Astrocyte of the cerebellum (primary cell): ENCODE measurements around the gene RGCC.

Experiments
- DNase-seq: peaks from one replicate; pipeline ENCODE4 v3.0.0-alpha.2; 2011; ENCODE audit warnings: low read depth
- H3K4me3 ChIP-seq: 2 replicates; pipeline ENCODE4 v1.5.1; 2011; ENCODE audit warnings: mild to moderate bottlenecking, low read depth, low read length, moderate library complexity
- in situ Hi-C: cut with HindIII; loops from 2 replicates; pipeline ENCODE4 v1.10.0; 2017; ENCODE audit warnings: low sequenced_read_pairs
- TF ChIP-seq, protein P1 (sequence below): IDR thresholded peaks from 2 replicates; pipeline ENCODE4 v1.5.1; 2012; ENCODE audit warnings: low read length, low read depth, moderate library complexity, mild to moderate bottlenecking; ENCODE audit errors: missing control alignments

The RGCC gene

DNA sequence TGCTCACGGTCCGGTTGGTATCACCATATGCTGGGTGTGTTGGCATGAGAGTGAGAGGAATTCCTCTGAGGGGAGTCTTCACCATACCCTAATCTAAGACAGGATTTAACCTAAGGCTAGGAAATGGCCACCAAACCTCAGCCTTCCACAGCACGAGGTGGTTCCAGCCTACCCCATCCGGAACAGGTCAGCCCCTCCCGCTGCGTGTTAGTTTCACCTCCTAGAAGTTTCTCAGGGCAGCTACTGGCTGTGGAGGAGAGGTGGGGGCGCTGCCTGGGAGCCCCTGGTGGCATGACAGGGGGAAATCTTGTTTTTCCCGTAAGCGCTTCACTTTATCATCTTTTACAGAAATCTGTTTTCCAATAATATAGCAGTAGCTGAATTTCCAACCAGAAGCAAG, 55.1 kb downstream of the RGCC start:
- in situ Hi-C loops, result no loop called here
- TF ChIP-seq, protein P1, sequence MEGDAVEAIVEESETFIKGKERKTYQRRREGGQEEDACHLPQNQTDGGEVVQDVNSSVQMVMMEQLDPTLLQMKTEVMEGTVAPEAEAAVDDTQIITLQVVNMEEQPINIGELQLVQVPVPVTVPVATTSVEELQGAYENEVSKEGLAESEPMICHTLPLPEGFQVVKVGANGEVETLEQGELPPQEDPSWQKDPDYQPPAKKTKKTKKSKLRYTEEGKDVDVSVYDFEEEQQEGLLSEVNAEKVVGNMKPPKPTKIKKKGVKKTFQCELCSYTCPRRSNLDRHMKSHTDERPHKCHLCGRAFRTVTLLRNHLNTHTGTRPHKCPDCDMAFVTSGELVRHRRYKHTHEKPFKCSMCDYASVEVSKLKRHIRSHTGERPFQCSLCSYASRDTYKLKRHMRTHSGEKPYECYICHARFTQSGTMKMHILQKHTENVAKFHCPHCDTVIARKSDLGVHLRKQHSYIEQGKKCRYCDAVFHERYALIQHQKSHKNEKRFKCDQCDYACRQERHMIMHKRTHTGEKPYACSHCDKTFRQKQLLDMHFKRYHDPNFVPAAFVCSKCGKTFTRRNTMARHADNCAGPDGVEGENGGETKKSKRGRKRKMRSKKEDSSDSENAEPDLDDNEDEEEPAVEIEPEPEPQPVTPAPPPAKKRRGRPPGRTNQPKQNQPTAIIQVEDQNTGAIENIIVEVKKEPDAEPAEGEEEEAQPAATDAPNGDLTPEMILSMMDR, result no peak
- DNase-seq, result no peak
- no peak overlapping the region for H3K4me3 ChIP-seq

DNA sequence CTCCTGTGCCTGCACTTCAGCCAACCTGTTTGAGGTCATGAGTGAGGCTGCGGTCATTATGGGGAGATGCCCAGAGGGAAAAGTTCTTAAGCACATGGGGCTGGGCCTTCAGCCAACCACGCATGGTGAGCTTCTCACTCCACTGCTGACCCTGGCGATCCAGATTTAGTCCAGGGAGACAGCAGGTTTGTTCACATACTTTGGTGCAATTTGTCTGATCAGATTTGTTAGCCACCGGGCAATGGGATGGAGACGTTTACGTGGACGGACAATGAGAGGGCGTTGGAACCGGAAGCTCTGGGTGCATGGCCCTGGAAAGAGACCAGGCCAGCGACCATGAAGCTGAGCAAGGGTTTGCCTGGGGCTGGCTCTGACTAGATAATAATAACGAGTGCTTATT, 56.2 kb downstream of the RGCC start:
- no peak for DNase-seq
- in situ Hi-C loops, result no loop called here
- H3K4me3 ChIP-seq, result no peak overlapping the region
- TF ChIP-seq, protein P1, result no peak

DNA sequence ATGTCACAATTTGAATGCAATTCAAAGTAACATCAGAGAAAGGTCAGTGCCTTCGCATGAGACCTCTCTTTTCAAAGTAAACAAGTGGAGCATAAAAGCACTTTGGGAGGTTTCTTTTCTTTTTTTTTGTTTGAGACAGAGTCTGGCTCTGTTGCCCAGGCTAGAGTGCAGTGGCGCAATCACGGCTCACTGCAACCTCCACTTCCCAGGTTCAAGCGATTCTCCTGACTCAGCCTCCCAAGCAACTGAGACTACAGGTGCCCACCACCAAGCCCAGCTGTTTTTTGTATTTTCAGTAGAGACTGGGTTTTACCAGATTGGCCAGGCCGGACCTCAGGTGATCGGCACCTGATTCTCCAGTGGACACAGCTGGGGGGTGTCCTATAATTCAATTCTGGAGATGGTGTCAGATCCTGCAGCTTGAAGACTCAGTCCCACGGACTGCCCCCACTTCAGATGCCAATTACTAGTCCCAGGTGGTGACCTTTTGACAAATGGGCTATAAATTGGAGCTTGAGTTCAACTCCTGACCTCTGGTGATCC, 57.6 kb downstream of the RGCC start:
- TF ChIP-seq, protein P1, result no peak
- no peak overlapping the region for H3K4me3 ChIP-seq
- in situ Hi-C loops, result no loop called here
- no peak for DNase-seq

DNA sequence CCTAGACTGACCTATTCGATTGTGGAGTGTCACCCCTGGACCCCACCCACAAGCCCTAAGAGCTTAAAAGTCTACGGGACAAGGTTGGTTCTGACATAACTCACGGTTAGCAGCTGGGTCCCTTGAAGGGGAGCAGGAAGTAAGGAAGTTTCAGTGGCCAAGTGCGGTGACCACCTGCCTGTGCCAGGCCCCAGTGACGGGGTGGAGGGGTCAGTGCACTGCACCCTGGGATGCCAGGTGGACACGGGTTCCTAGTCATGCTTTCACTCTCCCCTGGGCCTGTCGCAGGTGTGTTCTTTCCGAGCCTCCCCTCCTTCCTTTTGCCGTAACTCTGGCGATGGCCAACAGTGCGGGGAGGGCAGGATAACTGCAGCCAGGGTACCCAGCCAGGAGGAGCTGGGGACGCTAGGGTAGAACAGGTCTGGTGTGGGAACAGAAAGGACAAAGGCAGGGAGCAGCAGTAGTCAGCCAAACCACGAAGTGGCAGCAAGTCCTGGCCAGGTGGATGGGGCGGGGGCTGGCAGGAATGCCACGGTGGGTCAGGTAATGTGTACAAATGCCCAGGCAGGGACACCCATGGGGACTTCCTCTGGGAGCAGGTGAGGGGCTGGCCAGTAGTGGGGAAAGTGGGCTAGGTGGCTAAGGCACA, 58.3 kb downstream of the RGCC start:
- TF ChIP-seq, protein P1, result no peak
- no peak overlapping the region for H3K4me3 ChIP-seq
- no peak for DNase-seq
- in situ Hi-C loops, result no loop called here

DNA sequence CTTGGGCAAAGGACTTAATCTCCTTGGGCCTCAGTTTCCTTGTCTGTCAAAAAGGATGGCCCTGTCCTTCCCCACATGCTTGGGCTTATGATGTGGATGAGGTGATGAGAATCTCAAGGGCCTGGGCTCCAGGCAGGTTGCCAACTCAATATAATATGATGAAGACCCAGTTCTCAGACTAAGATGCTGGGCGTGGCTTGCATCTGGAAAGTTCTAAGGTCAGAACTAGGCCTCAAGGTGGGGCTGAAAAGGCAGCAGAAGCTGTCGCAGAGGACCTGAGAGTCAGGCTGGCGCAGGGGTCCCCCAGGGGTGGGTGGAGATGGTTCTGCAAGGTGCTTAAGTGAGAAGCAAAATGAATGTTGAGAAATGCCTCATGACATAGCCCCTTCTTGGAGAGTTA, 58.8 kb downstream of the RGCC start:
- in situ Hi-C loops, result no loop called here
- H3K4me3 ChIP-seq, result no peak overlapping the region
- TF ChIP-seq, protein P1, result no peak
- DNase-seq, result no peak

DNA sequence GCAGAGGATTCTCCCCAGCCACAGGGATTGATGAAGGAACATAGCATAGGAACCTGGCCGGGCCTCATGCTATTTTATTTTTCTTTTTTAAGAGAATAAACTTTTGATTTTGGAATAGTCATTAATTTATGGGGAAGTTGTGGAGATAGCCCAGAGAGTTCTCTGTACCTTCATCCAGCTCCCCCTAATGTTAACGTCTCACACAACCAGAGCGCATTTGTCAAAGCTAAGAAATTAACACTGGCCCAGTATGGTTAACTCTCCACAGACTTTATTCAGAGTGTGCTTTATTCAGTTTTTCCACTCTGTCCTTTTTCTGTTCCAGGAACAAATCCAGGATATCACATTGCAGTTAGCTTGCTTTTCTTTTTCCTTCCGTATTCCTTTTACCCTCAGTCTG, 59.4 kb downstream of the RGCC start:
- no peak overlapping the region for H3K4me3 ChIP-seq
- in situ Hi-C loops, result no loop called here
- DNase-seq, result no peak
- TF ChIP-seq, protein P1, result no peak
